ENCODE data around the gene FRMD4A.

- no peak for TF ChIP-seq POLR2A (IDR thresholded peaks at IDR 0.05)
- TF ChIP-seq CTCF (IDR thresholded peaks at IDR 0.05), result no peak
- TF ChIP-seq POLR2AphosphoS5 (IDR thresholded peaks at IDR 0.05), result no peak
- no peak for TF ChIP-seq EP300 (IDR thresholded peaks at IDR 0.05)
Measured at GRCh38 chr10:13998163-13998835, 332.4 kb downstream of the FRMD4A start.
